RWPE2 (cell line): ENCODE results near the gene TEP1.

Experiments used
- ATAC-seq: fragments of 200-7000 bp; cut with Tn5 transposase; 3 replicates; pipeline ENCODE4 v1.9.1; 2021; ENCODE audit warnings: low read depth
- DNase-seq: peaks from one replicate; pipeline ENCODE4 v3.0.0-alpha.2; 2020; ENCODE audit warnings: low spot score
- H3K27ac ChIP-seq: fragments of 450-650 bp; 2 replicates; pipeline ENCODE4 v1.5.1; 2017; ENCODE audit warnings: mild to moderate bottlenecking; ENCODE audit not compliant: poor library complexity, severe bottlenecking
- H3K27me3 ChIP-seq: fragments of 250-450 bp; sonication (Bioruptor Pico); 2 replicates; pipeline ENCODE4 v1.5.1; 2021; ENCODE audit warnings: mild to moderate bottlenecking, moderate library complexity; ENCODE audit not compliant: insufficient read depth, poor library complexity, severe bottlenecking
- H3K36me3 ChIP-seq: fragments of 250-450 bp; sonication (Bioruptor Pico); 2 replicates; pipeline ENCODE4 v1.5.1; 2020; ENCODE audit warnings: low read depth, mild to moderate bottlenecking, moderate library complexity
- H3K4me1 ChIP-seq: fragments of 250-450 bp; sonication (Bioruptor Pico); 2 replicates; pipeline ENCODE4 v1.5.1; 2021; ENCODE audit warnings: mild to moderate bottlenecking, moderate library complexity; ENCODE audit not compliant: insufficient read depth, poor library complexity, severe bottlenecking
- H3K4me3 ChIP-seq: fragments of 250-450 bp; sonication (Bioruptor Pico); 2 replicates; pipeline ENCODE4 v1.5.1; 2021; ENCODE audit warnings: mild to moderate bottlenecking, moderate library complexity; ENCODE audit not compliant: severe bottlenecking
- H3K9me3 ChIP-seq: fragments of 250-450 bp; sonication (Bioruptor Pico); 2 replicates; pipeline ENCODE4 v1.5.1; 2021; ENCODE audit warnings: mild to moderate bottlenecking, moderate library complexity; ENCODE audit not compliant: severe bottlenecking
- TF ChIP-seq, protein P1 (sequence below): fragments of 450-650 bp; IDR thresholded peaks from one replicate; pipeline ENCODE4 v1.5.1; 2017; ENCODE audit warnings: mild to moderate bottlenecking, moderate library complexity; ENCODE audit not compliant: poor library complexity, severe bottlenecking

The TEP1 gene

DNA sequence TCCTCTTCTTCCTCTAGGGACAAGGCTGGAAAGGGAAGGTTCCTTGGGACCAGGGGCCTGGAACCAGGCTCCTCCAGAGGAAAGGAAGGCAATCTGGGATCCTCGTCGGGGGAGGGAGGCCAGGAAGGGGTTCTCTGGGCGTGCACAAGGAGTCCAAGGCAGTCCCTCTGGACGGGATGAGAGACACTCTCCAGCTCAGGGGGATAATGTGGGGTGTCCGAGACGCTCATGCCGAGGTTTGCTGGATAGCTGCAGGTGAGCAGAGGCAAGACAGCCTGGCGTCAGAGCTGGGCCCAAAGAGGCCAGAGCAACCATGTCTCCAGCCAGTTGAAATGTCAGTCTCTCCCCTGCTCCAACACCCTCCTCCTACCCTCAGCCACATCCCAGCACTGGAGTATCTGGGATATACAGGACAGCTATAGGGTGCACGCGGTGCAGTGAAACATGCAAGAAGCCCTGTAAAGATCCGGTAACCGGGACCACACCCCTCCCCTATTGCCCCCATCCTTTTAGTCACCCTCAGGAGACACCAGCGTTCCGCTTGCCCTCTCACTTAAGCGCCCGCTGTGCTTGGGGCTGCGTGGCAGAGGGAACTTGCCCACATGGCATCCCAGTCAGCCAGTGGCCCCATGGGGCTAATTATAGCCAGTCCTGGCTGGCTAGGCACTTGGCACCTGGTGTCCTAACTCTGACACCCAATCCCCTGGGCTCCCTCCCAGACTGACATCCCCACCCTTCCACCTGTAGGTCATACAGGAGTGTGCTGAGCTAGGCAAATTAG, 22.5 kb upstream of the TEP1 start, which contains the start of gene KLHL33:
KLHL33 (minus strand) TSS at position 585 of the 781 bp plus-strand sequence; CDS start at position 230, 355 bp downstream.
- Histone ChIP-seq H3K27ac (no peak within 1 kb of the TSS), H3K27me3 (no peaks in the 10 kb centered on the region), H3K9me3 (no peaks in the 10 kb centered on the region), H3K4me1 (peaks cover 7% of the 10 kb centered on the region), H3K4me3 (no peak within 1 kb of the TSS), H3K36me3 (no peaks in the 10 kb centered on the region)
- DNase-seq (no peak), ATAC-seq (no peak)
- TF ChIP-seq, protein P1, sequence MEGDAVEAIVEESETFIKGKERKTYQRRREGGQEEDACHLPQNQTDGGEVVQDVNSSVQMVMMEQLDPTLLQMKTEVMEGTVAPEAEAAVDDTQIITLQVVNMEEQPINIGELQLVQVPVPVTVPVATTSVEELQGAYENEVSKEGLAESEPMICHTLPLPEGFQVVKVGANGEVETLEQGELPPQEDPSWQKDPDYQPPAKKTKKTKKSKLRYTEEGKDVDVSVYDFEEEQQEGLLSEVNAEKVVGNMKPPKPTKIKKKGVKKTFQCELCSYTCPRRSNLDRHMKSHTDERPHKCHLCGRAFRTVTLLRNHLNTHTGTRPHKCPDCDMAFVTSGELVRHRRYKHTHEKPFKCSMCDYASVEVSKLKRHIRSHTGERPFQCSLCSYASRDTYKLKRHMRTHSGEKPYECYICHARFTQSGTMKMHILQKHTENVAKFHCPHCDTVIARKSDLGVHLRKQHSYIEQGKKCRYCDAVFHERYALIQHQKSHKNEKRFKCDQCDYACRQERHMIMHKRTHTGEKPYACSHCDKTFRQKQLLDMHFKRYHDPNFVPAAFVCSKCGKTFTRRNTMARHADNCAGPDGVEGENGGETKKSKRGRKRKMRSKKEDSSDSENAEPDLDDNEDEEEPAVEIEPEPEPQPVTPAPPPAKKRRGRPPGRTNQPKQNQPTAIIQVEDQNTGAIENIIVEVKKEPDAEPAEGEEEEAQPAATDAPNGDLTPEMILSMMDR = no peak

DNA sequence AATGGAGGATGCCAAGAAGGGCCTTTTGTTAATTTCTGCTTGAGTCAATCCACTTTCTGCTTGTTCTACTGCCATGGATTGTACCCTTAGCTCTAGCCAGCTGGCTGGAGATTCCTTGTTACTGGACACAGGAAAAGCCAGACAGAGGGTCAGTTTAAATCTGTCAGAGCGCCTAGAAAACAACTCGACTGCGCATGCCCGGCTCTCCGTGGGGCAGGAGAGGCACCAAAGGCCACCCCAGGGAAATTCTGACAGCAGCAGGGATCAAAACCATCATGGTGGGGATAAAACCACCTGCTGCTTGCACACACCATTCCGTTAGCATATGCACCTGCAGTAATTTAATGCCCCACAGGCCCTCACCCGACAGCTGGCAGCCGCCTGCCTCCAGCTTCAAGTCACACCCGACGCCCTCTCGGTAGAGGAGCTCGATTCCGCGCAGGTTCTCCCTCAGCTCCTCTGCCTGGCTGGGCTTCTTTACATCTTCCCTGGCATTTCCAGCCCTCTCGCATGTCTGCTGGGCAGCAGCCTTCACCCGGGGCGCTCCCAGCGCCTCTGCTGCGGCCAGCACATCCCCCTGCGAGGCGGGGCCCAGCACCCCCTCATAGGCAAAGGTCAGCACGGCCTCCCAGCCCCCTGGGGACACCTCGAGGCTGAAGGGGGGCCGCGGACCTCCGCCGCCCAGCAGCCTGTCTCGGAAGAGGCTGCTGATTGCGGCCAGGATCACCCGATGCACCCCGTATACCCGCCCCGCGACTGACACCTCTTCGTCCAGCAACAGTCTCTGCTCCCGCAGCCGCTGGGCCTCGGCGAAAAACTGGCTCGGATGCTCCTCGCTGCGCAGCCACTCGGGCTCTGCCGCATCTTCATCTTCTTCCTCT, 21.6 kb upstream of the TEP1 start:
- H3K4me1 ChIP-seq = peaks cover 7% of the 10 kb centered on the region
- no peak overlapping the region for H3K4me3 ChIP-seq
- H3K9me3 ChIP-seq = no peaks in the 10 kb centered on the region
- peak; percentile 69 for DNase-seq
- TF ChIP-seq, protein P1 = no peak
- no peaks in the 10 kb centered on the region for H3K36me3 ChIP-seq
- ATAC-seq = no peak
- no peak overlapping the region for H3K27ac ChIP-seq
- H3K27me3 ChIP-seq = no peaks in the 10 kb centered on the region

DNA sequence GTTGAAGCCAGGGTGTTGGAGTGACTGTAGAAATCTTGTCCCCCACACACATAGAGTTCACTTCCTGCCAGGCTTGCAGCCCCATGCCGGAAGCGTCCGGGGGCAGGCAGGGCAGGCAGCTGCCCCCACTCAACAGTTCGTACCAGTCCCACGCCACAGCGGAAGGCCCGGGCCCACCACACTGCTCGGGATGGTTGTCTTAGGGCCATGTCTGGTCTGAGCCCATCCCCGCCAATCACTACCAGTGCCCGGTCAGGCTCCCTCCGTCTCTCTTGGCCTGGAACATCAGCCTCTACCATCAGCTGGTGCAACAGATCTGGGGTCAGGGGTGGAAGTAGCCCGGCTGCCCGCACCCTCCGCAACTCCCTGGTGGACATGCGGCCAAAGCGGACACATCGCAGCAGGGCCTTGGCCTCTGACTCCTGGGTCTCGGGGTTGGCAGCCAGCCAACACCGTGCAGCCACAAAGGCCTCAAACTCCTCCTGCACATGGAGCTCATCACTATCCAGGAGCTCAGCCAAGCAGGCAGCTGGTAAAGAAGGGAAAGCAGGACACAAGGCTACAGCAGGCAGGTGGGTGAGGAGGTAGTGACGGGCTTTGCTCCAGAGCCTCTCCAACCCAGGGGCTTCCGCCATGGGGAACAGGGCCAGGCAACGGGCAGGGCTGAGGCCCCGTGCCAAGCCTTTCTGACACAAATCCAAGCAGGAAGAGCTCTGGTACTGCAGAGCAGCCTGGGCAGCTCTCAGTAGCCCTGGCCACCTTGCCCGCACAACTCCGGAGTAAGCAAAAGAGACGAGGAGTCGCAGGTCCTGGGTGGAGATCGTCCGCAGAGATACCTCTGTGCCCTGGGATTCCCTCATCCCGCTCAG, 16.7 kb upstream of the TEP1 start:
- no peaks in the 10 kb centered on the region for H3K27me3 ChIP-seq
- no peaks in the 10 kb centered on the region for H3K36me3 ChIP-seq
- no peaks in the 10 kb centered on the region for H3K9me3 ChIP-seq
- no peak overlapping the region for H3K27ac ChIP-seq
- H3K4me3 ChIP-seq = no peak overlapping the region
- TF ChIP-seq, protein P1 = no peak
- peaks cover 5% of the 10 kb centered on the region for H3K4me1 ChIP-seq
- ATAC-seq (no peak), DNase-seq (no peak)

DNA sequence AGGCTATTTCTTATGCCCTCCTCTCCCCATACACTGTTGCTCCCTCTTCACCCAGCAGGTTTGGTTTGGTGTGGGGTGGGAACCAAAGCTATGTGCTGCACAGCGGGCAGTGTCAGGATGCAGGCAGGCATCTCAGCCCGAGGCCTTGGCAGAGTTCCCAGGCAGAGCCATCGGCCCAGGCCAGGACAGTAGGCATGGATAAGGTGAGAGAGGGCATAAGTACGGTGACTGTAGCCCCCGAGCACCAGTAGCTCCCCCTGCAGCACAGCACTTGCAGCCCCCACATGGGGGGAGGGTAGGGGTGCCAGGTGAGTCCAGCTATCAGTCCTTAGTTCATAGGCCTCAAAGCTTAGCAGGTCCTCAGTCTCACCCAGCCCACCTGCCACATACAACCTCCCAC, 15.5 kb upstream of the TEP1 start:
- peaks cover 5% of the 10 kb centered on the region for H3K4me1 ChIP-seq
- TF ChIP-seq, protein P1 = no peak
- no peak overlapping the region for H3K27ac ChIP-seq
- no peak for DNase-seq
- H3K36me3 ChIP-seq = no peaks in the 10 kb centered on the region
- no peak for ATAC-seq
- H3K4me3 ChIP-seq = no peak overlapping the region
- H3K9me3 ChIP-seq = no peaks in the 10 kb centered on the region
- no peaks in the 10 kb centered on the region for H3K27me3 ChIP-seq
